Skin of body (tissue), 3 donors: ENCODE results near the gene RING1. TPM values are rescaled to one million over a fixed set of nuclear protein-coding genes. Genes with fewer than 3 reads are reported as not detected.
A peak's percentile ranks its signal among the peaks of the same experiment; 100 is the strongest.

Source experiments
- DNase-seq: peaks from one replicate; lab custom pipeline; 2025; lab: John Stamatoyannopoulos, UW
- small RNA-seq: library from RNA; depleted of rRNA; stranded (forward); fragments of <200 nt; gene quantifications from one replicate; pipeline ENCODE3, GENCODE V24; 2014; ENCODE audit warnings: low replicate concordance
- total RNA-seq: library from RNA; depleted of rRNA; stranded (reverse); fragments of >200 nt; gene quantifications from one replicate; pipeline ENCODE4 v1.2.3, GENCODE V29; 2014

The RING1 gene
- total RNA-seq, 1 donor from 2014 or later: 18.8 TPM

GRCh38 chr6:33241968-33242367, 33.7 kb downstream of the RING1 start:
- DNase-seq: no peak

- DNase-seq: no peak
These were observed 35.2 kb downstream of the RING1 start for GRCh38 chr6:33243476-33243875.

GRCh38 chr6:33247977-33248642, 39.8 kb downstream of the RING1 start:
- peak; percentile 87 for DNase-seq

GRCh38 chr6:33248643-33248931, 40.3 kb downstream of the RING1 start:
- no peak for DNase-seq

- DNase-seq: peak; percentile 99
These were observed 40.8 kb downstream of the RING1 start for GRCh38 chr6:33248932-33249731.

GRCh38 chr6:33249732-33250630, 41.7 kb downstream of the RING1 start:
- DNase-seq: no peak

GRCh38 chr6:33250731-33251130, 42.4 kb downstream of the RING1 start:
- no peak for DNase-seq

- DNase-seq: no peak
These were observed 43.2 kb downstream of the RING1 start for GRCh38 chr6:33251395-33252012.

GRCh38 chr6:33252759-33253158, 44.5 kb downstream of the RING1 start:
- no peak for DNase-seq

GRCh38 chr6:33254591-33254990, 46.3 kb downstream of the RING1 start:
- no peak for DNase-seq

- no peak for DNase-seq
These were observed 50.7 kb downstream of the RING1 start for GRCh38 chr6:33259032-33259431.

Small RNAs within 50 kb of the gene (small RNA-seq; reads per million reads assigned to genes)
- gene MIR219A1 (1.6 reads per million, percentile 84 among the genes with 10 or more reads in this experiment), gene RNY4P10 (0.14 reads per million)

Other genes with a start within 250 kb of the RING1 start
- gene BRD2, start 239.9 kb upstream of the RING1 start, total RNA-seq: 86.3 TPM
- gene HLA-DOA, start 198.9 kb upstream of the RING1 start, total RNA-seq: 2.3 TPM
- 16.1 TPM for gene HLA-DPA1, start 134.9 kb upstream of the RING1 start, total RNA-seq
- 19.6 TPM for gene HLA-DPB1, start 132.5 kb upstream of the RING1 start, total RNA-seq
- gene COL11A2, start 16.0 kb upstream of the RING1 start, total RNA-seq: 1.4 TPM
- gene RXRB, start 7.8 kb upstream of the RING1 start, total RNA-seq: 17.9 TPM
- 61.7 TPM for gene SLC39A7, start 7.6 kb upstream of the RING1 start, total RNA-seq
- gene HSD17B8, start 3.8 kb upstream of the RING1 start, total RNA-seq: 13.4 TPM
- 35.7 TPM for gene VPS52, start 63.4 kb downstream of the RING1 start, total RNA-seq
- 3,055 TPM for gene RPS18, start 63.6 kb downstream of the RING1 start, total RNA-seq
- gene B3GALT4, start 68.6 kb downstream of the RING1 start, total RNA-seq: 5.1 TPM
- gene WDR46, start 80.7 kb downstream of the RING1 start, total RNA-seq: 39.9 TPM
- gene PFDN6, start 81.1 kb downstream of the RING1 start, total RNA-seq: 25.3 TPM
- 29.2 TPM for gene RGL2, start 90.4 kb downstream of the RING1 start, total RNA-seq
- gene TAPBP, start 105.6 kb downstream of the RING1 start, total RNA-seq: 32.6 TPM
- 10.9 TPM for gene ZBTB22, start 109.2 kb downstream of the RING1 start, total RNA-seq
- 17.8 TPM for gene DAXX, start 114.5 kb downstream of the RING1 start, total RNA-seq
- 9.5 TPM for gene KIFC1, start 183.3 kb downstream of the RING1 start, total RNA-seq
- gene PHF1, start 202.5 kb downstream of the RING1 start, total RNA-seq: 13.7 TPM
- gene CUTA, start 209.6 kb downstream of the RING1 start, total RNA-seq: 54.4 TPM
- gene SYNGAP1, start 211.6 kb downstream of the RING1 start, total RNA-seq: 8.8 TPM
- 5.8 TPM for gene ZBTB9, start 246.1 kb downstream of the RING1 start, total RNA-seq